NOMO-1 treated with dmso at 0.1 percent for 144 hours (cell line): Measurements from ENCODE around the gene PIP4K2C.
"Not testable (repeated sequence)": the region's sequence is repeated elsewhere in the genome, so short reads cannot be mapped to it uniquely, and the experiment has no call there.

ENCODE experiments used
- DNase-seq: peaks from one replicate; lab custom pipeline; 2025; ENCODE audit not compliant: unreplicated experiment; lab: John Stamatoyannopoulos, UW

Gene PIP4K2C

GRCh38 chr12:57609101-57609780 is 18.2 kb downstream of the PIP4K2C start:
- no peak for DNase-seq

DNA sequence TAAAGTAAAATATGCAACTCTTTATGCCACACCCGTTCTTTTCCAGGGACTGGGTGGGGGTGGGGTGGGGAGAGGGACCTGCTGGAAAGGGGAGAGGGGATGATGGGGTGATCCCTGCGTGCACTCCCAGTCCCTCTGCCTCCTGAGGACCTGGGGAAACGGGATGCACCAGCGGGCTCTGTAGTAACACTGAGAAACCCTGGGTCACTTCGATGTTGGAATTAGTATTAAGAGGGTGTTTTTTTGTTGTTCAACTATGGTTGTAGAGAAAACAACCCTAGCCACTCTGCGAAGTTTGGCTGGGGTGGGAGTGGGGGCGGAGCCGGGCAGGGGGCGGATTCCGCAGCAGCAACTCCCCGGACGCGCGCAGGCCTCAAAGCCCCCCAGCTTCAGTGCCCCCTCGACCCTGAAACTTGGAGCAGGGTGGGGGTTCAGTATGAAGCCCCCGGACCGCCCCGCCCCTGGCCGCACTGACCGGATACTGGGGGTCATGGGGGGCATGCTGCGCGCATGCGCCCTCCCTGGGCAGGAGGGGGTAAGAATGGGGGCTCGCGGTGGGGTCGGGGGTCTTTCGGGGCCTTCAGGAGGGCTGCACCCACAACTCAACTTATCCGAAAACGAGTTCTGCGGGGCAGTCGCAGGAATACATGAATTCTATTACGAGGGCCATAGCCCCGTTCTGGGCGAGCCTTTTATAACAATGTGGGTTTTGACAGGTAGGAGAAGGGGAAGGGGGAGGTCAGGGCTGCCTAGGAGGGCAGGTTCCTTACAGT is 19.0 kb downstream of the PIP4K2C start:
- DNase-seq, result no peak

DNA sequence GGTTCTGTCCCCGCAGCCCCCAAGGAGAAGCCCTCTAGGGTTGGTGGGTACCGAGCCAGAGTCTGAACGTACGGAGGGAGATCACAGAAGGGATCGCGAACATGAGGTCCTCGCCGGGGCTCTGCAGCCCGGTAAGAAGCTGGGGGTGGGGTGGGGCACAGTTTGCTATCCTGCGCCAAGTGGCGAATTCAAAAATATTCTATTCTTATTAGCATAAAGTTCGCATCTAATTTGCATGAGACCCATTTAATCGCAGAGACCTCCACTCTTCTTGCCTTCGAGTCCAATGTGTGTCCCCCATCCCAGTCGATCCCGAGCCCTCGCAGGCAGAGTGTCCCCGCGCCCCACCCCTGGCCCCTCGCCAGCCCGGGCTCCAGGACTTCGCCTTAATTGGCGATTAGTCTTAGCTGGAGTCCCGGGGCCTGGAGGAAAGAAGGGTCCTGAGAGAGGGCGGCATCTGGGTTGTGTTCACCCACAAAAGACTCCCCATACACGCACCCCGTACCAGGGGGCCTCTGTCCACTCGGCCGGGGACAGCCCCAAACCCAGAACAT is 19.6 kb downstream of the PIP4K2C start:
- no peak for DNase-seq

DNA sequence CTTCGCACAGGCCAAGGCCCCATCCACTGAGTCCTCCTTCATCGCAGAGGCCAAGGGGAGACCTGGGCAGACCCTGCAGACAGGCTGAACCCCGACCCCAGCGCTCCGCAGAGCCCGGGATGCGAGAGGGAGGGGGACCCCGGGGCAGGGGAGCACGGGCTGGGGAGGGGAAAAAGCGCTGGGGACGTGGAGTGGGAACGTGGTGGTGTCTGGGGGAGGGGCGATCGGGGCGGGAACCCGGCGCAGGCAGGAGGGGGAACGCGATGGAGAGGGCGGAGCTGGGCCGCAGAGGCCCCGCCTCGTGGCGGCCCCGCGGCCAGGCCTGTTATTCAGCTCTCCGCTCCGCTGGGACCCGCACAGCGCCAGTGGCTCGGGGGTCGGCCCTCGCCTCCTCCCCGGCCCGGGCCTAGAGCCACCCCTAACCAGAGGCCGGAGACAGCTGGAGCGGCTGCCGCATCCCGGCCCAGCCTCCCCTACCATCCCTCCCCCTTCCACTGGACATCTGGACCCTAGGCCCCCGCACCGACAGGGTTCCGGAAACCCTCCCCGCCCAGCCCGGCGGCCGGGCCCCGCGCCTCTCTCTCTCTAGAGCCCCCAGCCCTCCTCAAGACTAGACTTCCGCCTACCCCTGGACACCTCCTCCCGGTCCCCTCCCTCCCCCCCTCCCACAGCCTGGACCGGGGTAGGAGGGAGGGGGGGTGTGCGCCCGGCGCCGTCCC is 20.3 kb downstream of the PIP4K2C start, which contains the start of gene ARHGEF25:
Gene ARHGEF25 (plus strand): TSS at position 328 of the 719 bp plus-strand sequence. CDS start 460 bp downstream, outside the sequence.
- no peak for DNase-seq

- no peak for DNase-seq
These were observed 21.1 kb downstream of the PIP4K2C start for GRCh38 chr12:57611827-57612710.

- DNase-seq, result no peak
These were observed 21.9 kb downstream of the PIP4K2C start for GRCh38 chr12:57612711-57613426.

DNA sequence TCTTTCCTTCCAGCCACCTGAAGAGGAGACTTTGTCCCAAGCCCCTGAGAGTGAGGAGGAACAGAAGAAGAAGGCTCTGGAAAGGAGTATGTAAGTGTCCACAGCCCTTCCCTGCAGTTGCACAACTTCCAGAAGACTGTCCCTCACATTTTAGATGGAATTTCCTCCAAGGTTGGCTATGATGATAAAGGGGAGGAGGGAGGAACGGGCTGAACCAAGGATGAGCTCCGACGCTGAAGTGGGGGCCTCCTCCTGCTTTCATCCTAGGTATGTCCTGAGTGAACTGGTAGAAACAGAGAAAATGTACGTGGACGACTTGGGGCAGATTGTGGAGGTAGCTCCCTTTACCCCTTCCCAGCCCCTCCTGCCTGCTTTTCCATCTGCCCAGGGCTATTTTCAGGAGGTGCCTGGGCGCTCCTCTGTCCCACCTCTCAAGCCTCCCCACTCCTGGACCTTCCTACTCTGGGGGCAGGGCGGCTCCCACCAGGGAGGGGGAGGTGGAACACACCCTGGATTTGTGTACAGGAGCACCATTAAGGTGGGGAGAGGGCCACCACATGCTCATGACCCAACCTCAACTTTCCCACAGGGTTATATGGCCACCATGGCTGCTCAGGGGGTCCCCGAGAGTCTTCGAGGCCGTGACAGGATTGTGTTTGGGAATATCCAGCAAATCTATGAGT is 22.6 kb downstream of the PIP4K2C start:
- DNase-seq, result no peak

GRCh38 chr12:57614178-57614947 is 23.4 kb downstream of the PIP4K2C start:
- no peak for DNase-seq

- DNase-seq, result no peak
These were observed 24.0 kb downstream of the PIP4K2C start for GRCh38 chr12:57614948-57615500.

- DNase-seq, result no peak
These were observed 24.6 kb downstream of the PIP4K2C start for GRCh38 chr12:57615637-57616036.

DNA sequence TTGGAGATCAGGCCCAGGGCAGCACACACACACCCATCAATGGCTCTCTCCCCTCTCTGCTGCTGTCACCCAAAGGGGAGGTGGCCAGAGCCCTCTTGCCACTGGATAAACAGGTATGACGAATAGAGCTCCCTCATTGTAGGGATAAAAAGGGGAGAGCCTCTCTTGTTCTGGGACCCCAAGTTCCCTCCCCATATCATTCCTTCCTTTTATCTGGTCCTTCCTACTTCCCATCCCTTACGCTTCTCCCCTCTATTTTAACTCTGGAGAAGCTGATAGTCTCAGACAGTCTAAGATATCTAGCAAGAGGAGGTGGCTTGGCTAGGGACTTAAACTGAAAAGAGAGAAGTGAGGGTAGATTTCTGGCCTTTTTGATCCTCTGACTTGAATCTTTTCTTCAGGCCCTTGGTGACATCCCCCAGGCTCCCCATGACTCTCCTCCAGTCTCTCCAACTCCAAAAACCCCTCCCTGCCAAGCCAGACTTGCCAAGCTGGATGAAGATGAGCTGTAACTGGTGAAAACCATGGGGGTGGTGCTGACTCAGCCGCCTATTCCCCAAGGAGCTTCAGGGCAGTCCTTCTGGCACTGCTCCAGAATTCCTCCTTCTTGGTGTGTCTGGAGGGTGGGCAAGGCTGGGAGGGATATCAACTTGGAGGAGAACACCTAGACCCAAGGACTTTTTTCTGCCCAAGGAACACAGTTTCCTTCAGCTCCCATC is 25.6 kb downstream of the PIP4K2C start:
- DNase-seq, result no peak

DNA sequence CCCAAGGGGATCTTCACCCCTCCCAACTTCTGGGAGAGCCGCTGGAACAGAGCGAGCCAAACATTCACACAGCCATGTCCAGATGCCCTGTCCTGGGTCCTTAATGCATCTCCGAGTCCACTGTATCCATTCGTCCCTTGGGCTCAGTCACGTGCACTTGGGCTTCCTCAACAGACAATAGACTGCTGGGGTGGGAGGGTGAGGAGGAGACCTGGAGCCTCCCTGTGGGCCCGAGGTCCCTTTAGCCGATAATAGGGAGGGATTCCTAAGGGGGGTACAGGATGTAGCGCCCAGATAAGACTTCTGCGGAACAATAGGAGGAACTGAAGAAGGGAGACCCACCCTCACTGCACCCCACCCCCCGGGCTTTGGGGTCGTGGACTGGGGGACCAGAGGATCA is 26.9 kb downstream of the PIP4K2C start:
- DNase-seq, result no peak

GRCh38 chr12:57618431-57618830 is 27.4 kb downstream of the PIP4K2C start:
- DNase-seq, result not testable (repeated sequence)

DNA sequence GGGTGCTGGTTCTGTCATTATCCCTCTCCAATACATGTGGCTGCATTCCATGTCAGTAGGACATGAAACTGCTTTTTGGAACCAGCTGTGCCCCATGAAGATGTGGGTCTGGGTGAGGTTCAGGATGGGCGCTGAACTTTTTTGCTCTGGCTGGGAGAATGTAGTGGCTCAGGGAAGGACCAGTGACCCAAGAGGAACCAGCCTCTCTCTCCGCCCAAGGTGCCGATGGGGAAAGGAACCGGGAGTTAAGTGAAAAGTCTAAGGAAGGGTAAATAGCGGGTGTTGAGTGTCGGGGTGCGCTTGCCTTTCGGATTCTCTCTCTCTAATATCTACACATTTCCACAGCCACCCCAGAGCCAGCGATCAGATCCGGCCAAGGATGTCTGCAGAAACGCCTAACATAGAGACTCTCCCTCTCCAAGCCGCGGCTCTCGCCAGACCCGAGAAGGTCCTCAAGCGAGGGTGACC is 28.0 kb downstream of the PIP4K2C start:
- no peak for DNase-seq

- DNase-seq, result no peak
These were observed 28.6 kb downstream of the PIP4K2C start for GRCh38 chr12:57619434-57620244.

DNA sequence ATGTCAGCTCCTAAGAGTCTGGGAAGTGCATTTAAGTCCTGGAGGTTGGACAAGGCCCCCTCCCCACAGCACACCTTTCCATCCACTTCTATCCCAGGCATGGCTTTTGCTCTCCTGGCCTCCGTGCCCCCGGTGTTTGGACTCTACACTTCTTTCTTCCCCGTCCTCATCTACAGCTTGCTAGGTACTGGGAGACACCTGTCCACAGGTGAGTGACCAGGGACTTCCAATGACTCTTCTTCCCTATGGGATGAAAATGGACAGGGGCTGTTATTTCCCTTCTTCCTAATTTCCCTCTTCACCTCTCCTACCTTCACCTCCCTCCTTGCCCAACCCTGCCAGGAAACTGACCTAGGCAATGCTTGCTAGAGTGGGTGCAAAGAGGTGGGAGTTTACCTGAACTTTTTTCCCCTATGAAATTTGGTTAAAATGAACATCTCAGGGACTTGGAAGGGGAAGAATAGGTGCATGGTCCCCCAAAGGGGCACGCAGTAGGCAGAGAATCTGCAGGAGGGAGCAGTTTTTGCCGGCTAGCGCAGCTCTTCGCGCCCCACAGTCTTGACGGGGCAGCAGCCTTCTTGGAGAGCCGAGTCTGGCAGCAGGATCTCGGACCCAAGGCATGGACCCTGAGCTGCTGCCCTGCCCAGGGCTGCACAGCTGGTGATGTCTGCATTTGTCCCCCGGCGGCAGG is 29.4 kb downstream of the PIP4K2C start:
- no peak for DNase-seq
